Hepatocyte (in vitro differentiated cells): ENCODE results near the gene SYS1. TPM values are rescaled to one million over a fixed set of nuclear protein-coding genes. Genes with fewer than 3 reads are reported as not detected.

ENCODE experiments used
- DNase-seq: peaks from one replicate; pipeline ENCODE4 v3.0.0-alpha.2; 2016; ENCODE audit warnings: low spot score
- H2AFZ ChIP-seq: fragments of 200-600 bp; sonication (generic); 2 replicates; pipeline ENCODE4 v1.6.0; 2016; ENCODE audit warnings: antibody characterized with exemption, mild to moderate bottlenecking
- H3K27ac ChIP-seq: fragments of 200-600 bp; sonication (generic); 2 replicates; pipeline ENCODE4 v1.5.1; 2016; ENCODE audit warnings: mild to moderate bottlenecking
- H3K27me3 ChIP-seq: fragments of 200-600 bp; sonication (generic); 2 replicates; pipeline ENCODE4 v1.6.1; 2016
- H3K36me3 ChIP-seq: fragments of 200-600 bp; sonication (generic); replicated peaks from 2 replicates; pipeline ENCODE4 v1.5.1; 2016; ENCODE audit warnings: low read depth; ENCODE audit not compliant: insufficient read depth
- H3K4me1 ChIP-seq: fragments of 200-600 bp; sonication (generic); 2 replicates; pipeline ENCODE4 v1.5.1; 2016; ENCODE audit warnings: mild to moderate bottlenecking, moderate library complexity; ENCODE audit not compliant: insufficient read depth
- H3K4me2 ChIP-seq: fragments of 200-600 bp; sonication (generic); 2 replicates; pipeline ENCODE4 v1.6.0; 2016
- H3K4me3 ChIP-seq: fragments of 200-600 bp; sonication (generic); 2 replicates; pipeline ENCODE4 v1.5.1; 2016; ENCODE audit warnings: mild to moderate bottlenecking
- H3K79me2 ChIP-seq: fragments of 200-600 bp; sonication (generic); 2 replicates; pipeline ENCODE4 v1.6.0; 2017; ENCODE audit warnings: mild to moderate bottlenecking
- H3K9me2 ChIP-seq: fragments of 200-600 bp; sonication (generic); replicated peaks from 2 replicates; pipeline ENCODE4 v1.6.0; 2017; ENCODE audit warnings: mild to moderate bottlenecking; ENCODE audit not compliant: insufficient read depth
- H3K9me3 ChIP-seq: fragments of 200-600 bp; sonication (generic); 2 replicates; pipeline ENCODE4 v1.5.1; 2016; ENCODE audit warnings: low read depth, mild to moderate bottlenecking
- H4K20me1 ChIP-seq: fragments of 200-600 bp; sonication (generic); 2 replicates; pipeline ENCODE4 v1.6.0; 2016; ENCODE audit warnings: mild to moderate bottlenecking; ENCODE audit not compliant: insufficient read depth, poor library complexity, severe bottlenecking
- EZH2 ChIP-seq: fragments of 200-600 bp; sonication (generic); IDR thresholded peaks from 2 replicates; pipeline ENCODE4 v1.6.1; 2016; ENCODE audit warnings: antibody characterized with exemption, mild to moderate bottlenecking, borderline replicate concordance
- EZH2phosphoT487 ChIP-seq: fragments of 200-600 bp; sonication (generic); IDR thresholded peaks from one replicate; pipeline ENCODE4 v1.6.1; 2018; ENCODE audit warnings: antibody characterized with exemption, mild to moderate bottlenecking, low read depth, moderate library complexity; ENCODE audit not compliant: unreplicated experiment, severe bottlenecking
- WGBS: methylation state at CpG from one replicate; pipeline ENCODE4 v1.1.6; 2016; ENCODE audit warnings: low lambda C conversion rate; ENCODE audit errors: missing lambda C conversion rate; 5-methylcytosine and 5-hydroxymethylcytosine counted together
- polyA plus RNA-seq: library from polyadenylated mRNA; unstranded; fragments of >200 nt; fragmentation: Nextera tagmentation; extraction: Ambion mirVana; gene quantifications from 2 replicates; pipeline ENCODE4 v1.2.1, GENCODE V29; 2016
- total RNA-seq: library from RNA; depleted of rRNA; stranded (reverse); fragments of >200 nt; gene quantifications from 2 replicates; pipeline ENCODE4 v1.2.3, GENCODE V29; 2014
- TF ChIP-seq, protein P1 (sequence below): fragments of 200-600 bp; sonication (generic); IDR thresholded peaks from 2 replicates; pipeline ENCODE4 v1.5.1; 2016; ENCODE audit warnings: antibody characterized with exemption, mild to moderate bottlenecking; ENCODE audit not compliant: poor library complexity

SYS1 gene
- total and polyA plus RNA-seq, 2 experiments from 2014 or later, result 35.8 to 42.0 TPM

DNA sequence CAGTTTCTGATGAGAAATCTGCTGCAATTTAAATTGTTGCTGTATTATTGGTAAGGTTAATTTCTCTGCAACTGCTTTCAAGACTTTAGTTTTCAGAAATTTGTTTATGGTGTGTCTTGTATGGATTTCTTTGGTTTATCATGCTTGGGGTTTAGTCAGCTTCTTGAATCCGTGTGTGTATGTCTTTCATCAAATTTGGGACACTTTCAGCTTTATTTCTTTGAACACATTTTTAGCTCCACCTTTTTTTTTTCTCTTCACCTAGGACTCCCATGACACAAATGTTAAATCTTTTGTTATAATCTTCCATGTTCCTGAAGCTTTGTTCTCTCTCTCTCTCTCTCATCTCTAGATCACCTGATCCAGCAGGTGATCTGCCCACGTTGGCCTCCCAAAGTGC is 28.6 kb downstream of the SYS1 start:
- Histone ChIP-seq H3K27me3 (no peaks in the 10 kb centered on the region), H3K9me2 (no peaks in the 10 kb centered on the region), H2AFZ (no peak overlapping the region), H3K4me2 (no peak overlapping the region), H3K4me3 (no peak overlapping the region), H3K9me3 (no peaks in the 10 kb centered on the region), H3K79me2 (no peaks in the 10 kb centered on the region), H4K20me1 (no peaks in the 10 kb centered on the region), H3K27ac (no peak overlapping the region), H3K36me3 (no peaks in the 10 kb centered on the region), H3K4me1 (no peaks in the 10 kb centered on the region)
- no peak for DNase-seq
- 58% methylated on average over 2 of the region's 2 CpGs for WGBS
- TF ChIP-seq EZH2phosphoT487 (no peak), EZH2 (no peak)
- TF ChIP-seq, protein P1, sequence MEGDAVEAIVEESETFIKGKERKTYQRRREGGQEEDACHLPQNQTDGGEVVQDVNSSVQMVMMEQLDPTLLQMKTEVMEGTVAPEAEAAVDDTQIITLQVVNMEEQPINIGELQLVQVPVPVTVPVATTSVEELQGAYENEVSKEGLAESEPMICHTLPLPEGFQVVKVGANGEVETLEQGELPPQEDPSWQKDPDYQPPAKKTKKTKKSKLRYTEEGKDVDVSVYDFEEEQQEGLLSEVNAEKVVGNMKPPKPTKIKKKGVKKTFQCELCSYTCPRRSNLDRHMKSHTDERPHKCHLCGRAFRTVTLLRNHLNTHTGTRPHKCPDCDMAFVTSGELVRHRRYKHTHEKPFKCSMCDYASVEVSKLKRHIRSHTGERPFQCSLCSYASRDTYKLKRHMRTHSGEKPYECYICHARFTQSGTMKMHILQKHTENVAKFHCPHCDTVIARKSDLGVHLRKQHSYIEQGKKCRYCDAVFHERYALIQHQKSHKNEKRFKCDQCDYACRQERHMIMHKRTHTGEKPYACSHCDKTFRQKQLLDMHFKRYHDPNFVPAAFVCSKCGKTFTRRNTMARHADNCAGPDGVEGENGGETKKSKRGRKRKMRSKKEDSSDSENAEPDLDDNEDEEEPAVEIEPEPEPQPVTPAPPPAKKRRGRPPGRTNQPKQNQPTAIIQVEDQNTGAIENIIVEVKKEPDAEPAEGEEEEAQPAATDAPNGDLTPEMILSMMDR, result no peak

DNA sequence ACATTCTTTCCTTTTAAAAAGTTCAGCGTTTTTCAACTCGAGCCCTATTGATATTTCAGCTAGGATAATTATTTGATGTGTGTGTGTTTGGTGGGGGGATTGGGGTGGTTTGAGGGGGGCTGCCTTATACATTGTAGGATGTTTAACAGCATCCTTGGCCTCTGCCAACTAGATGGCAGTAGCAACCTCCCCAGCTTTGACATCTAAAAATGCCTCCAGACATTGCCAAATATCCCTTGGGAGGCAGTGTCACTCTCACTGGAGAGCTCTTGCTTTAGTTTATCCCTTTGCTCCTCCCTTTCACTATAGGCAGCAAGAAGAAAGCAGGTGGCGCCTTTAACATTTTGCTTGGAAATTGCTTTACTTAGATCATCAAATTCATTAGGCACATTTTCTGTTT is 29.8 kb downstream of the SYS1 start:
- 91% methylated on average over 3 of the region's 3 CpGs for WGBS
- Histone ChIP-seq H3K79me2 (no peaks in the 10 kb centered on the region), H2AFZ (no peak overlapping the region), H3K27me3 (no peaks in the 10 kb centered on the region), H3K27ac (no peak overlapping the region), H4K20me1 (no peaks in the 10 kb centered on the region), H3K4me1 (no peaks in the 10 kb centered on the region), H3K36me3 (no peaks in the 10 kb centered on the region), H3K9me3 (no peaks in the 10 kb centered on the region), H3K9me2 (no peaks in the 10 kb centered on the region), H3K4me3 (no peak overlapping the region), H3K4me2 (no peak overlapping the region)
- TF ChIP-seq EZH2phosphoT487 (no peak), EZH2 (no peak)
- TF ChIP-seq, protein P1, result no peak
- no peak for DNase-seq

DNA sequence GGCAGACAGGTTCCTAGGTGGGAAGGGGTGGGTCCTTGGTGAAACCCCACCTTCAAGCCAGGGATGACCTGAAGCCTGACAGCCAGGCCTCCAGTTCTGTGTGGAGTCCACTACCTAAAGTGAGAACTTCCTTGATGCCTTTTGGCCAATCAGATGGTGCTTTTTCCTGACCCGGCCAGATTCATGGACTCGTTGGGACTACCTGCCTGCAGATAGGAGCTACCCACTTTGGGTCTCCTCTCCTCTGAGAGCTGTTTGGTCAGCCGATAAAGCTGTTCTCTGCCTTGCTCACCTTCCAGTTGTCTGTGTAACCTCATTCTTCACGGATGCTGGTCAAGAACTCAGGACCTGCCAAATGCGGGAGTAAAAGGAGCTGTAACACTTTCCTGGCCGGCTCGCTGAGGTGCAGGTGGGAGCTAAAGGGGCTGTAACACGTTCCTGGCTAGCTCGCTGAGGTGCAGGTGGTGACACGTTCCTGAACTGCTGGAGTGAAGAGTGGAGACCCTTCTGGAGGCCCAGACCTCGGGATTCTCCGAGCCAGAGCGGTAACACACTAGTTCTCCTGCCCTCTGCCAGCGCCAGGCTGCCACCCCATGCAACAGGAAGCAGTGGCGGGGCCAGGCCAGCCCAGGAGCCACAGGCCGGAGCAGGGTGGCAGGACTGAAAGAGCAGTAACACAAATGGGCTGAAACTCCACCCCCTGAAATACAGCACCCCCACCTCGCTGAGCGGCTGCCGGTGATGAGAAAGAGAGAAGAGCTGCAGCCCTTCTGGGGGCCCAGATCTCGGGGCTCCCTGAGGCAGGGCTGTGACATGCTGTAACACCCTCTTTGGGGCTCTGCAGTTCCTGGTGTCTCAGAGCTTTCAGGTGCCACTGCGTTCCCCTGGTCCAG is 31.5 kb downstream of the SYS1 start:
- H3K4me2 ChIP-seq, result no peak overlapping the region

More for the DNA sequence above, 31.5 kb downstream of the SYS1 start:
- Histone ChIP-seq H3K79me2 (no peaks in the 10 kb centered on the region), H3K4me1 (no peaks in the 10 kb centered on the region), H3K4me3 (no peak overlapping the region), H3K27me3 (no peaks in the 10 kb centered on the region), H3K36me3 (no peaks in the 10 kb centered on the region), H2AFZ (no peak overlapping the region), H3K9me3 (no peaks in the 10 kb centered on the region), H3K27ac (no peak overlapping the region), H3K9me2 (no peaks in the 10 kb centered on the region), H4K20me1 (no peaks in the 10 kb centered on the region)
- no peak for DNase-seq
- TF ChIP-seq, protein P1, result no peak
- 91% methylated on average over 21 of the region's 21 CpGs for WGBS
